SK-N-MC (cell line): ENCODE data around the gene PRDM9.

Experiments
- EZH2 ChIP-seq: fragments of 200-600 bp; sonication (generic); IDR thresholded peaks from one replicate; pipeline ENCODE4 v1.6.1; 2017; ENCODE audit warnings: antibody characterized with exemption
- FOXP2 ChIP-seq: optimal IDR thresholded peaks from 2 replicates; pipeline ENCODE3; 2011; ENCODE audit warnings: mild to moderate bottlenecking, moderate library complexity; ENCODE audit not compliant: insufficient read depth; ENCODE audit errors: extremely low read length, control extremely low read depth
- POLR2AphosphoS5 ChIP-seq: IDR thresholded peaks from 2 replicates; pipeline ENCODE4 v1.6.1; 2012; ENCODE audit warnings: mild to moderate bottlenecking, low read depth, low read length, borderline replicate concordance

DNA sequence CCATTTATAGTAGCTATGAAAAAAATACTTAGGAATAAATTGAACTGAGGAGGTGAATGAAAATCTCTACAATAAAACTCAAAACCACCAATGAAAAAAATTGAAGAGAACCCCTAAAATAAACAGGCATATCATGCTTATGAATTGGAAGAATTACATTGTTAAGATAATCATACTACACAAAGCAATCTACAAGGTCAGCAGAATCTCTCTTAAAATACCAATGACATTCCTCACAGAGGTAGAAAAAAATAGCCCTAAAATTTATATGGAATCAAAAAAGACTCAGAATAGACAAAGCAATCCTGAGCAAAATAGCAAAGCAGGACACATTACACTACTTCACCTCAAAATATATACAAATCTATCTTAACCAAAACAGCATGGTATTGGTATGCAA lies 23.2 kb downstream of the PRDM9 start:
- no peak for TF ChIP-seq EZH2
- no peak for TF ChIP-seq POLR2AphosphoS5
- no peak for TF ChIP-seq FOXP2
